Uterine smooth muscle cell (primary cell): ENCODE data around the gene SAPCD1. TPM values are rescaled to one million over a fixed set of nuclear protein-coding genes. Genes with fewer than 3 reads are reported as not detected.

ENCODE experiments used
- total RNA-seq: library from RNA; depleted of rRNA; stranded (reverse); fragments of >200 nt; gene quantifications from 2 replicates; pipeline ENCODE4 v1.2.3, GENCODE V29; 2014

SAPCD1 gene
- 1.00 and 1.2 TPM in 2 replicates for total RNA-seq

DNA sequence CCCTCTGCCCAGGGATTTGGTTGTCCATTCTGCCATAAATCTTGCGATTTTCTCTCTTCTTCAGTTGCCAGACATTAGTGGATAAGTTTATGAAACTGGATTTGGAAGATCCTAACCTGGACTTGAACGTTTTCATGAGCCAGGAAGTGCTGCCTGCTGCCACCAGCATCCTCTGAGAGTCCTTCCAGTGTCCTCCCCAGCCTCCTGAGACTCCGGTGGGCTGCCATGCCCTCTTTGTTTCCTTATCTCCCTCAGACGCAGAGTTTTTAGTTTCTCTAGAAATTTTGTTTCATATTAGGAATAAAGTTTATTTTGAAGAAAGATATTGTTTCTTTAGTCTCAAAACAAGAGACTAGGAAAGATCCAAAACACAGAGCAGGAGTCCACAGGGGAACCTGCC, at the start of gene SAPCD1:
SAPCD1 (plus strand) TSS at position 301 of the 400 bp plus-strand sequence. CDS start 399 bp downstream, outside the sequence.

DNA sequence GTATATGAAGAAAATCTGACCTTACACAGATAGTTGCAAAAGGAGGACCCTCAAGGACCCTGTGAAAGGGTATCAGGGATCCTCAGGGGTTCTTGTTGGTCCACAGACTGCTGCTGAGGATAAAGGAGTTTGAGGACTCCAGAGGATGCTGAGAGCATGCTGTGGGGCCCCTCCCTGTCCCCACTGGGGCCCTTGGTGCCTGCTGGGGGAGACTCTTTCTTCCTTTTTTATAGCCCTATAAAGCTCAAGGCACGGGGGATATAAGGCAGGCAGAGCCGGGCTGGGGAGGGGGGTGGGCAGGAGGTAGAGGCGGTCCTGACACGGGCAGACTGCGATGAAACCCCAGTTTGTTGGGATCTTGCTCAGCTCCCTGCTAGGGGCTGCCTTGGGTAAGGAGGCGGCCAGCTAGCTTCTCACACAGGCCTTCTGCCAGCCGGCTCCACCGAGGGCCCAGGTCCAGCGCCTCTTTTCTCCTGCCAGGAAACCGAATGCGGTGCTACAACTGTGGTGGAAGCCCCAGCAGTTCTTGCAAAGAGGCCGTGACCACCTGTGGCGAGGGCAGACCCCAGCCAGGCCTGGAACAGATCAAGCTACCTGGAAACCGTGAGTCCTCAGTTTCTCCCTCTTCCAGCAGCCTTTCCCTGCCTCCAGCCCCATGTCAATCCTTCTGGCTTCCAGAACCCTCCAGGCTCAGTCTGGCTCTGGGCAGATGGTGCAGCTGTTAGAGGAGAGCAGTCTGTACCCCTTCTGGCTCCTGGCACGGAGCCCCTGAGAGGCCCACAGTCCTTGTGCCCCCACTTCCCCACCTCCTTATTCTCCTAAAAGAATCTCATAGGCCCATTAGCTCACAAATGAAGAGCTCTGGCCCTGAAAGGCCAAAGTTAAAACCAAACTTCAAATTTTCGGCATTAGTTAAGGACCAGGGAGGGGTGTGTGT, 47.2 kb upstream of the SAPCD1 start, which contains the start of gene LY6G6D:
LY6G6D (plus strand) TSS at position 327 of the 937 bp plus-strand sequence; CDS start at position 335, 8 bp downstream.

DNA sequence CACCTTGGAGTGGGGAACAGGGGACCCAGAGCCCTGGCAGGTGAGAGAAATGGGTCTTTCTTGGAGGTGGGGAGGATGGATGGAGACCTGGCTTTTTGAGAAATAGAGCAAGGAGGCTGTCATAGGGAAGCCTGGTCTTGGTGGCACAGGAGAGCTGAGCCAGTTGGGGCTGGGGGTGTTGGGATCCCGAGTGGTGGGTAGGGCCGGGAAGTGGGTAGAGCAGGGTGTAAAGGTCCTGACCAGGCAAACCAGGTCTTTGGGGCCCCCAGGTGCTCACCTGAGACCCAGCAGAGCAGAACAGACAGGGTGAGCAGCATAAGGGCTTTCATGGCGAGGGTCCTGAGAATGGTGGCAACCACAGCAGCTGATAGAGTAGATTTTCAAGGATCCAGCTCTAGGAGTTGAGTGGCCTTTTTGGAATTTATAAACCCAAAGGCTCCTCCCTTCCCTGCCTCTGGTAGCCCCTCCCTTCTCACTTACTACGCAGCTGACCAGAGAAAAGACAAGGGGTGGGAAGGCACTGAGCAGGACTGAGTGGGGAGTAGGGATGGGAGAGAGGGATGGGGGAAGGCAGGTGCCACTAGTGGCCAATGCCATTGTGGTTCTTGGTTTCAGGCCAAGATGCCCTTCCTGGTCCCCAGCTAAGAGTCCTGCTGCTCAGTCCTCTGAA, 41.0 kb upstream of the SAPCD1 start, which contains the start of gene LY6G6C:
LY6G6C (minus strand) TSS at position 396 of the 670 bp plus-strand sequence; CDS start at position 329, 67 bp downstream.

DNA sequence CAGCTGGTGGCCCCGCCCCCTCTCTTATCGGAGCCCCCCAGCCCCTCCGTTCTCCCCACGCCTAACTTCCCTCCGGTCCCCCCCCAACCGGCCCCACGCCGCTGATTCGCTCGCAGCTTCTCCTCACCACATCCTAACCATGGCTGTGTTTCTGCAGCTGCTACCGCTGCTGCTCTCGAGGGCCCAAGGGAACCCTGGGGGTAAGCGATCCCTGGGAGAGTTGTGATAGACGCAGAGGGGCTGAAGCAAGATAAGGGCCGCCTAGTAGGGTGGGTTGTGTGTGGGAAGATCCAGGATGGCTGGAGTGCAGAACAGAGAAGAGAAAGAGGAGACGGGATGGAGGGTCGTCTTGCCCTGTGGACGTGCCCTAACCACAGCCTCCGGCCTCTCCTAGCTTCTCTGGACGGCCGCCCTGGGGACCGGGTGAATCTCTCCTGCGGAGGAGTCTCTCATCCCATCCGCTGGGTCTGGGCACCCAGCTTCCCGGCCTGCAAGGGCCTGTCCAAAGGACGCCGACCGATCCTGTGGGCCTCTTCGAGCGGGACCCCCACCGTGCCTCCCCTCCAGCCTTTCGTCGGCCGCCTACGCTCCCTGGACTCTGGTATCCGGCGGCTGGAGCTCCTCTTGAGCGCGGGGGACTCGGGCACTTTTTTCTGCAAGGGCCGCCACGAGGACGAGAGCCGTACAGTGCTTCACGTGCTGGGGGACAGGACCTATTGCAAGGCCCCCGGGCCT, 39.0 kb upstream of the SAPCD1 start, which contains the start of gene MPIG6B:
MPIG6B (plus strand) TSS at position 129 of the 735 bp plus-strand sequence; CDS start at position 140, 11 bp downstream.

DNA sequence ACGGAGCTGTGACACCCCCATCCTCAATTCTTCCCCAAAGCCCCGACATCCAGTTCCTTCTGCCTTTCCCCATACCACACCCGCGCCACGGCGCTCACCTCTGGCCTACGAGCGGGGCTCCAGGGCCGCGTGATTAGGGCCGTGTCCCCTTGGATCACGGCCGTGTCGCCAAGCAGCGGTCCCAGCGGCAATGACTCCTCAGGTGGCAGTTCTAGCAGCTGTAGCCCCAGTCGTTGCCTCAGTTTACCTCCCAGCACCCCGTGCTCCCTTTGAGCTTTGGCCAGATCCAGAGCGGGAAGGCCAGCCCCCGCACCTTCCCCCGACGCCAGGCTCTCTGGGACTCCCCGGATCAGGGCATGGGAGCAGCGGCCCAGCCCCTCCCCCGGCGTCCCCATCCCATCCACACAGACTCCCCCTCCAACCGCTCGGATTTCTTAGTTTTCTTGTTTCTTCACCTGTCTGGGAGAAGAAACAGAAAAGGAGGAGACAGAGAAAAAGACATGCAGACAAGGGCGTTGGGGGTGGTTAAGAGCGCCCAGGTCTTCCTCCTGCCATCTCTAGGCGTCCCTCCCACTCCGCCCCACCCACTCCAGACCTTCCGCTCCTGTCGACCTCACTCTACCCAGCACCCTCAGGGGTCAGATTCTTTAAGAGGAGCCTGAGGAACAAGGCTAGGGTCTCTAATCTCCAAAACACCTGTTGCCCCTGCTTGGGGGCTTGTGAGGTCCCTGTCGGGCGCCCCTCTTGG, 33.5 kb upstream of the SAPCD1 start, which contains the start of gene DDAH2:
DDAH2 (minus strand) TSS at position 533 of the 748 bp plus-strand sequence; CDS start at position 395, 138 bp downstream.

DNA sequence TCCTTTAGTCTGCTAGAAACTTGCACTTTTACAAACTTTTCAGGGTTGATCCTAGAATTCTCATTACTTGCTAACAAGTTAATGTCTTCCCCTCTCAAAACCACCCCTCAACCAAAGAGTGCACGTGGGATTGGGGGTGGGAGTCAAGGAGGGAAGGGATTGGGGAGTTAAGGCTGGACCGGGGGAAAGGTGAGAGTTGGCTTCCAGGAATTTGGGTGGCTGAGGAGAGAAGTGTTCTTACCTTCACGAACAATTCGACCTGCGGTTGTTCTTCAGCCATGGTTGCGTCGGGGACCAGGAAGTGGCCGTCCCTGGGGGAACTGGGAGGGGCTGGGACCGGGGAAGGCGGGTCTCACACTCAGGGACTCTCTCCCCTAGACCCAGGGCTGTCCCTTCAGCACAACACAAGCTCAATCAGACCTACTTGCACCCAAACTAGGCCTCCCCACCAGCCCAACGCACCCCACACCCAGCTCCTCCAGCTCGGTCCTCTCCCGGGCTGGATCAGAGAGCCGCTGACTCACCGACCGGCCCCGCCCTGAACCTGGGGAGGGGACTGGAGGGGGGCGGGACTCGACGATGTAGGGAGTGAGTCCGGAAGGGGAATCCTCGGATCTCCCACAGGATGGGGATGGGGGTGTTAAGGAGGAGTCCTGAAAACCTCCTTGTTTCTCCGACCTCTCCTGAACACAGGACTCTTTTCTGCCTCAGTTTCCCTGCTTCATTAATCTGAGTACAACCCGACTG, 26.3 kb upstream of the SAPCD1 start, which contains the start of gene CLIC1:
CLIC1 (minus strand) TSS at position 510 of the 747 bp plus-strand sequence; CDS start at position 280, 230 bp downstream.

DNA sequence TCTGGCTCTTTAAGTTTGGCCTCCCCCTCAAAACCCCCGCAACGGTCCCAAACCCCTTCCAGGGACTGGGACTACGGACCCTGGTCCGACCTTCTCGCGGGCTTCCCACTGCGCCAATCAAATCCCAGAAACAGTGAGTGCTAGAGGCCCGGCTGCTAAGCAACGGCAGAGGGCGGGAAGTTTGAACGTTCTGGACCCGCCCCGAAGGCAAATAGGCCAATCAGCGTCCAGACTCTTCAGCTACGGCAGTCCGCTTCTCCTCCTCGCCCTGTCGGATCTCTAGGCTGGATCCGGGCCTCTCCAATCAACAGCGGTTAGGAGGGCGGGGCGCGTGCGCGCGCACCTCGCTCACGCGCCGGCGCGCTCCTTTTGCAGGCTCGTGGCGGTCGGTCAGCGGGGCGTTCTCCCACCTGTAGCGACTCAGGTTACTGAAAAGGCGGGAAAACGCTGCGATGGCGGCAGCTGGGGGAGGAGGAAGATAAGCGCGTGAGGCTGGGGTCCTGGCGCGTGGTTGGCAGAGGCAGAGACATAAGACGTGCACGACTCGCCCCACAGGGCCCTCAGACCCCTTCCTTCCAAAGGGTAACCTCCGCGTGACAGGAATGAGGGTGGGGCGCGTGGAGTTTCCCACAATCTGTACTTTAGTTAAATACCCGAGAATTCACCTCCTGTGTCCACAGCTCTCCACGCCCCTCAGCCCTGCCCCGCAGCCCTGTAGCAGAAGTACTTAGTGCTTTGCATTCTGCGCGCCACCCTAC, 22.6 kb upstream of the SAPCD1 start, which contains the start of gene MSH5:
MSH5 (plus strand) TSS at position 367 of the 758 bp plus-strand sequence. CDS start 462 bp downstream, outside the sequence.

DNA sequence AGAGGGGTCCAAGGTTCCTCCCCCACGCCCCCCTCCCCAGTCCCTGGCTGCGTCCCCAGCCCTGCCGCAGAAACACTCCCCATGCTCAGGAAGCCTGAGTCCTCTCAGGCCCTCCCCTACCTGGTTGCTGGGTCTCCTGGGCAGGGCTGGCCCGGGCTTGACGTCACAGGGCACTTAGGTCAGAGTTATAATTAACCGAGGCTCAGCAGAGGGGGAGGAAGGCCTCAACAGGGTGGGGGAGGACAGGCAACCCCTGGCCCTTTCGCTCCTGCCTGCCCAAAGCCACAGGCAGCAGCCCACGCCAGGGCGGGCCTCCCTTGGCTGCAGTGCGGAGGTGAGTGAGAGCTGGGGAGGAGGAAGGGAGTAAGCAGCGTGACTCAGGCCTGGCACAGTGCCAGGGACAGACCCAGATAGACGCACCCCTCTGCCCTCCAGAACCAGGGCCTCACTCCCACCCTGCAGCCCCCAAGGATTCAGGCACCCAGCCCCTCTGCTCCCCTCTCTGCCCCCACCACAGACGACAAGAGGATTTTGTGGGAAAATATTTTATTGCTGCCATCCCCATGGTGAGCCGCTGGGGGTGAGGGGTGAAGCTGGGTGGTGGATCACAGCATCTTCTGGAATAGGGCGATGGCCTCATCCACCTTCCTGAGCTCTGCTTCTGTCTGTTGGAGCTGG, 14.7 kb downstream of the SAPCD1 start, which contains the start of gene VWA7:
VWA7 (minus strand) TSS at position 340 of the 678 bp plus-strand sequence. CDS start 549 bp downstream, outside the sequence.

DNA sequence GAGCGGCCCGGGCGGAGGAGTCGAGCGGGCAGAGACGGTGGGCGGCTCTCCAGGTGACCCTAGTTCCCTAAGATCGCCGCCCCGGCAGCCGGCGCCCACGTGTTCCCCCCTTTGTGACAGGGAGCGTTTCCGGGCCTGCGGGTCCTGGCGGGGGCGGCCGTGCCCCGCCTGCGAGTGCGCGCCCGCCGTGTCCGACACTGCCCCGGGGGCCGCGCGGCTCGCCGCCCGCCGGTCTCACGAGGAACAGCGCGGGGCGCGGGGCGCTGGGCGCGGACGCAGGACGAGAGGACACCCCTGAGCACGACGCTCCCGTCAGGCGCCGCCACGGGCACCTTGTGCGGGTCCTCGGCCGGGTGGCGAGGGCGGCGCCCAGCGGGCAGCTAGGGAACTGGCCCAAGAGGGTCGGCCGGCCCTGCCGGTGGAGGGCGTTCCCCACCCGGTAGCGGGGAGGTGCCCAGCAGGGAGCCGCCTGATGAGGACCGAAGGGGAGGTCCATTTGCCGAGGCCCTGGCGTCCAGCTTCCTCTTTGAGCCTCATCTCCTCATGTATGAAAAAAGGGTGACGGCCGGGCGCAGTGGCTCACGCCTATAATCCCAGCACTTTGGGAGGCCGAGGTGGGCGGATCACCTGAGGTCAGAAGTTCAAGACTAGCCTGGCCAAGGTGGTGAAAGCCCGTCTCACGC, 33.3 kb downstream of the SAPCD1 start, which contains the start of gene VARS1:
VARS1 (minus strand) TSS at position 137 of the 683 bp plus-strand sequence. CDS start 535 bp downstream, outside the sequence.

DNA sequence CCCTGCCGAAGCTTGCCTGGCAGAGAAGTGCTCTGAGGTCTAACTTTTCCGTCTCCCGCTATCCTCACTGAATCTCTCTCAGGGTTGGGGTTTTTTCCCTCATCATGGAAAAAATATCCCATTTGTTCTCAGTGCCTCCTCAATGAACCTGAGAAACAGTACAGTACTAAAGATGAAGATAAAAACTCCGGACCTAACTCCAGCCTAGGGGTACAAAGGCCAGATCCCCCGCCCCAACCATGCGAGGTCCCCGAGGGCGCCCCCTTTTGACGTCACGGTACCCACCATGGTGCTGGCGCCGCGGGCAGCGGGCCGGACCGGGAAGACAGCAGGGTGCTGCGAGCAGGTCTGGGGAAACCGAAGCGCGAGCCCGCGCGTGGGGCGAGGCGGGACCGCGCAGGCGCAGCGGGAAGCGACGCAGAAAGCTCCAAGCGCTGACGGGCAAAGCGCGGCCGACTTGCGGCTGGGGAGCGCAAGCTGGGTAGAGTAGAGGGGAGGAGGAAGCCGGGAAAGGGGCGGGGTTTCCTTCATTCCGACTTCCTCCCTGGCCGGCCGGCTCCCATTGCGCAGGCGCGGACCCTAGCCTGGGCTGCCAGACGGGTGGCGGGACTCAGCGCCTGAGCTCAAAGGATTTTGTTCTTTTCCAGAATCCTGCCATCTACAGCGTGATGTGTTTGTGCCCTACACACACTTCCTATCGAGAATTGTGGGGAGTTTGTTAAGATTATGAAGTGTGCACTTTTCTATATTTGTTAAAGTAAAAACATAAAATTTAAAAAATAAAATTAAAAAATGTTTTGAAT, 44.2 kb downstream of the SAPCD1 start, which contains the start of gene LSM2:
LSM2 (minus strand) TSS at position 497 of the 803 bp plus-strand sequence; CDS start at position 288, 209 bp downstream.

Other genes with a start within 250 kb of the SAPCD1 start
- not detected in 2 replicates for gene MCCD1, start 233.7 kb upstream of the SAPCD1 start, total RNA-seq
- 355 and 485 TPM in 2 replicates for gene DDX39B, start 220.7 kb upstream of the SAPCD1 start, total RNA-seq
- 2.0 and 3.0 TPM in 2 replicates for gene ATP6V1G2, start 216.0 kb upstream of the SAPCD1 start, total RNA-seq
- 26.0 and 36.1 TPM in 2 replicates for gene NFKBIL1, start 215.0 kb upstream of the SAPCD1 start, total RNA-seq
- gene LTA, start 190.4 kb upstream of the SAPCD1 start, total RNA-seq: not detected in 2 replicates
- not detected in 2 replicates for gene TNF, start 187.1 kb upstream of the SAPCD1 start, total RNA-seq
- 0.25 TPM in 1 of 2 replicates, not detected in the other for gene LTB, start 180.2 kb upstream of the SAPCD1 start, total RNA-seq
- gene LST1, start 176.4 kb upstream of the SAPCD1 start, total RNA-seq: not detected in 2 replicates
- not detected in 2 replicates for gene NCR3, start 169.7 kb upstream of the SAPCD1 start, total RNA-seq
- not detected in 2 replicates for gene AIF1, start 147.4 kb upstream of the SAPCD1 start, total RNA-seq
- gene PRRC2A, start 141.9 kb upstream of the SAPCD1 start, total RNA-seq: 42.2 and 46.1 TPM in 2 replicates
- gene BAG6, start 110.0 kb upstream of the SAPCD1 start, total RNA-seq: 122 and 128 TPM in 2 replicates
- gene APOM, start 106.8 kb upstream of the SAPCD1 start, total RNA-seq: 0.89 and 1.2 TPM in 2 replicates
- gene C6orf47, start 101.9 kb upstream of the SAPCD1 start, total RNA-seq: 22.6 and 28.4 TPM in 2 replicates
- gene GPANK1, start 97.7 kb upstream of the SAPCD1 start, total RNA-seq: 13.0 and 18.5 TPM in 2 replicates
- 82.2 and 114 TPM in 2 replicates for gene CSNK2B, start 96.6 kb upstream of the SAPCD1 start, total RNA-seq
- gene LY6G5B, start 92.7 kb upstream of the SAPCD1 start, total RNA-seq: 3.0 and 3.4 TPM in 2 replicates
- gene LY6G5C, start 81.6 kb upstream of the SAPCD1 start, total RNA-seq: 0.33 and 0.37 TPM in 2 replicates
- 42.8 and 50.0 TPM in 2 replicates for gene ABHD16A, start 59.3 kb upstream of the SAPCD1 start, total RNA-seq
- not detected in 2 replicates for gene LY6G6F, start 55.8 kb upstream of the SAPCD1 start, total RNA-seq
- not detected in 2 replicates for gene LY6G6D, start 47.3 kb upstream of the SAPCD1 start, total RNA-seq
- gene LY6G6C, start 40.9 kb upstream of the SAPCD1 start, total RNA-seq: not detected in 2 replicates
- not detected in 2 replicates for gene MPIG6B, start 39.3 kb upstream of the SAPCD1 start, total RNA-seq
- gene DDAH2, start 33.4 kb upstream of the SAPCD1 start, total RNA-seq: 39.3 and 81.0 TPM in 2 replicates
- 791 and 1,362 TPM in 2 replicates for gene CLIC1, start 26.1 kb upstream of the SAPCD1 start, total RNA-seq
- gene MSH5, start 22.7 kb upstream of the SAPCD1 start, total RNA-seq: 13.0 and 21.6 TPM in 2 replicates
- gene VWA7, start 14.7 kb downstream of the SAPCD1 start, total RNA-seq: 0.11 and 0.25 TPM in 2 replicates
- 68.7 and 88.5 TPM in 2 replicates for gene VARS1, start 33.1 kb downstream of the SAPCD1 start, total RNA-seq
- 34.9 and 48.9 TPM in 2 replicates for gene LSM2, start 44.3 kb downstream of the SAPCD1 start, total RNA-seq
- gene HSPA1L, start 52.6 kb downstream of the SAPCD1 start, total RNA-seq: 0.89 and 1.7 TPM in 2 replicates
- 60.4 and 107 TPM in 2 replicates for gene HSPA1A, start 52.9 kb downstream of the SAPCD1 start, total RNA-seq
- 94.5 and 181 TPM in 2 replicates for gene HSPA1B, start 65.1 kb downstream of the SAPCD1 start, total RNA-seq
- 72.7 and 128 TPM in 2 replicates for gene NEU1, start 100.2 kb downstream of the SAPCD1 start, total RNA-seq
- 0.25 TPM in 1 of 2 replicates, not detected in the other for gene SLC44A4, start 116.3 kb downstream of the SAPCD1 start, total RNA-seq
- 74.0 and 94.5 TPM in 2 replicates for gene EHMT2, start 135.0 kb downstream of the SAPCD1 start, total RNA-seq
- 4.9 and 8.1 TPM in 2 replicates for gene ZBTB12, start 139.4 kb downstream of the SAPCD1 start, total RNA-seq
- gene C2, start 165.1 kb downstream of the SAPCD1 start, total RNA-seq: 0.77 and 2.0 TPM in 2 replicates
- 2.3 and 5.6 TPM in 2 replicates for gene CFB, start 183.4 kb downstream of the SAPCD1 start, total RNA-seq
- 121 and 171 TPM in 2 replicates for gene NELFE, start 196.3 kb downstream of the SAPCD1 start, total RNA-seq
- 50.1 and 53.1 TPM in 2 replicates for gene SKIC2, start 196.5 kb downstream of the SAPCD1 start, total RNA-seq
- gene DXO, start 209.5 kb downstream of the SAPCD1 start, total RNA-seq: 14.1 and 17.1 TPM in 2 replicates
- gene C4A, start 219.4 kb downstream of the SAPCD1 start, total RNA-seq: 2.3 and 13.4 TPM in 2 replicates